Measurements from ENCODE around the gene UBA3.

UBA3 gene

GRCh38 chr3:69099576-69099975 lies 19.4 kb upstream of the UBA3 start:
- DNase-seq (ENCODE audit: low read depth, low spot score): no peak

DNA sequence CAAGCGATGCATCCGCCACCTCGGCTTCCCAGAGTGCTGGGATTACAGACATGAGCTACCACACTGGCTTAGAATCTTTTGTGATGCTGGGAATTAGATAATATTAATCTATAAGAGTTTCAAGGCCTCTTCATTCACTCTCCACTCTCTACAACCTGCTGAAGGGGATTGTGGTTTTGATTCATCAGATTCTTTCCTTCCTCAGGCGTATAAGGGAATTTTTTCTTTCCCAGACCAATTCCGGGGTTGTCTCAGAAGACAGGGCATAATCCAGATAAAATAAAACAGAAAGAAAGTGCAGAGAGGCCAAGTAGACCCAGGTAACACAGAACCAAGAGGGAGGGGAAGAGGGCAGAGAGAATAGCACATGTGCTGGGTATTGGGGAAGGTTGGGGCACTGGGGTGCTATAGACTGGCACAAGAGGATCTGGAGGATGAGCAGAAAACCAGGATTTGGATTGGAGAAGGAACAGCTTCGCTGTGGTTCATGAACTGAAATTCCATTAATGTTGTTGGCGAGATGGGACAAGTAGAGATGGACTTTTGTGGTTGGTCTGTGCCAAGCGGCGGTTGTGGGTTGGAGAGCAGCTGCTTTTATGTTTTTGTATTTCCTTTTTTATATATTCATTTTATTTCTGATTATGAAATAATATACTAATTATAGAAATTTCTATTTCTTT lies 17.4 kb upstream of the UBA3 start:
- DNase-seq (ENCODE audit: low read depth, low spot score): no peak

GRCh38 chr3:69096299-69096698 lies 16.1 kb upstream of the UBA3 start:
- no peak for DNase-seq (ENCODE audit: low read depth, low spot score)

DNA sequence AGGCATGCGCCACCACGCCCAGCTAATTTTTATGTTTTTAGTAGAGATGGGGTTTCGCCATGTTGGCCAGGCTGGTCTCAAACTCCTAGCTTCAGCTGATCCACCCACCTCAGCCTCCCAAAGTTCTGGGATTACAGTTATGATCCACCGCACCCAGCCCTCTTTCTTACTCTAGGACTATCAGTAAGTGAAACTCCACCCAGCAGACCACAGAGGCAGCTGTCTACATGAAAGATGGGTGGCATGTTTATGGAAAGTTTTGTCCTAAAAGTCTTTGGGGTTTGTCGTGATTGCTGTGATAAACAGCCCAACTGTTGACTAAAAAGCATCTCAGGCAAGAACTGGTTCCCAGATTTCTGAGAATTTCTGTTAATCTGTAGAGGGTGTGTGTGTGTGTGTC lies 15.5 kb upstream of the UBA3 start:
- DNase-seq (ENCODE audit: low read depth, low spot score): no peak

DNA sequence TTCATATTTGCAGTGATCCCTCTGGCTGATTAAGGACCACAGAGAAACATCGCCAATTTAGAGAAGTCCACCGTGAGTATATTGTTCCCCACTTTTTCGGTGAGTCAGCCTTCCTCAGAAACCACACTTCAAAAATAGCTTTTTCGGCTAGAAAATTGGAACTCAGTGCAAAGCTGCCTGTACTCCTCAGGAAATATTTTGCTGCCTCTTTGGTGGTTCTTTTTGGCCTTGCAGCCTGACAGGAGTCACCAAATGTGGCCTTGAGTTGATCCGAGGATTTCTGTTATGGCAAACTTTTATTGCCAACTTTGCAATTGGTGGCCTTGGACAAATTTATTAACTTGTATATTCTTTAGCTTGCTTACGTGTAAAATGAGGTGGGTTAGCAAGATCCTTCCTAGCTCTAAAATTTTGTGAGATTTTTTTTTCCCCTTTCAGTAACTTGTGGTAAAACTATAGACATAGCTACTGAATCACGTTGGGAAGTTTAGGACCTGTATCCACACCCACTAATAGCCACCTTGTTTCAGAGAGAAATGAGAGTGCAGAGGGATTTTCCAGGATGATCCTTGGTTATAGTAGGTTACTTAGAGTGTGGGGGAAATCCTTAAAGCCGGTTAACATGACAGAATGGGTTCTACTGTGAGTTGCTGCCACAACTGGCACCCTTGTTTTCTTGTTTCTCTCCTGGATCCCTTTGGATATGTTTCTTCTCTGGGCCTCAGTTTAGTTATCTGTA lies 14.5 kb upstream of the UBA3 start:
- DNase-seq (ENCODE audit: low read depth, low spot score): no peak

- no peak for DNase-seq (ENCODE audit: low read depth, low spot score)
Measured at GRCh38 chr3:69092030-69092516, 11.9 kb upstream of the UBA3 start.

DNA sequence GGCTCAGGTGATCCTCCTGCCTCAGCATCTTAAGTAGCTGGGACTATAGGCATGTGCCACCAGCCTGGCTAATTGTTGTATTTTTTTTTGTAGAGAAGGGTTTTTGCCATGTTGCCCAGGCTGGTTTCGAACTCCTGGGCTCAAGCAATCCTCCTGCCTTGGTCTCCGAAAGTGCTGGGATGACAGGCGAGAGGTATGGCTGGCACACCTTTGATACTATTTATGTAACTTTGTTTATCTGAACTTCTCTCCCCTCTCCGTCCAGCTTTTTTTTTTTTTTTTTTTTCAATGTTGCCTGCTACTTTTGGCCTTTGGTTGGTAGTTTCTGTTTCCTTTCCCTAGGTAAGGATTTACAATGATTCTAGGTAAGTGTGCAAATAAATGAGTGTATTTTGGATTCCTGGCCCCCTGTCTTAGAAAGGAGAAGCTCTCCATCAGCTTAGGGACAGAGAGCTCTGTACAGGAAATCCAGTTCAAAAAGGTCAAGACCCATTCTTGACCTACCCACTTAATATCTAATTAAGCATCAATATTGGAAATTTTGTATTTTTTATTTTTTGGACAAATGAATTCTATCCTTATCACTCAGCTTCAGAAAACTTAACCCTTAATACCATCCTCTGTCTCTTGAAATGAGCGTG lies 11.3 kb upstream of the UBA3 start:
- no peak for DNase-seq (ENCODE audit: low read depth, low spot score)

- no peak for DNase-seq (ENCODE audit: low read depth, low spot score)
Measured at GRCh38 chr3:69090021-69090420, 9.9 kb upstream of the UBA3 start.

- no peak for DNase-seq (ENCODE audit: low read depth, low spot score)
Measured at GRCh38 chr3:69088063-69088462, 7.9 kb upstream of the UBA3 start.

- no peak for DNase-seq (ENCODE audit: low read depth, low spot score)
Measured at GRCh38 chr3:69087030-69087791, 7.0 kb upstream of the UBA3 start.

DNA sequence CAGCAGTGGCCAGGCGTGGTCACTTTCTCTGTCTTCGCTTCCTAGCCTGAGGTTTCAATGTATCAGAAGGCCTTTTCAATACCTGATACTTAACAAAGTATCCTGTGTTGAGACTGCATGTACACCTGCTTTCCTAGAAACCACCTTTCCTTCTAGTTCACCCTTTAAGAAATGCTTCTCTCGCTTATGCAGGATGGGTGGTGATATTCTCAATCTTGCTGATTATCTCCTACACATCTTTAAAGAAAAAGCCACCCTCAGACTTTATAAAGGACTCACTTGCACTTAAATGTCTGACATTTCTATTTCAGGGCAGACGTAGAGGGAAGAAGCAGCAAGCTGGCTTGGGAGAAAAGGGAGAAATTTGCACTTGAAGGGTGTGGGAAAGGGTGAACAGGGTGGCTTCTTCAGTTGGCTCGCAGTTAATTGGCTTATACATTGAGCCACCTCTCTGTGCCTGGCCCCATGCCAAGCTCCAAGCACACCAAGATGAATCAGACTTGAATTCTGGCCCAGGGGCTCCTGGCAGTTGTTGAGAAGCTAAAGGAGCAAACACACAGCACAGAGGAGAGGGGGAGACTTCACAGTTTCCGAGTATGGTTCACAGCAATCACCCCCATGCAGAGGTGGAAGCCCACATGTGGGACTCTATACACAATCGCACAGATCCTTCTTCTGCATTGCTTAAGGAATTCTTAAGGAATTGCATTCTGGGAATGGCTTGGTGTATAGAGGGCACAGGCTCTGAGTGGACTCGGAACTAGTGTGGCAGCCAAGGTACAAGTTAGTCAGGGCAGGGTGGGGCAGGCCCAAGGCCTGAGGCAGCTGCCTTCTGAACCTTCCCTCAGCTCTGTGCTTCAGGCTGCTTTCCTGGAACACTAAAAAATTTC lies 5.9 kb upstream of the UBA3 start:
- no peak for DNase-seq (ENCODE audit: low read depth, low spot score)

GRCh38 chr3:69085168-69085832 lies 5.1 kb upstream of the UBA3 start:
- DNase-seq (ENCODE audit: low read depth, low spot score): no peak

- peak; percentile 65 for DNase-seq (ENCODE audit: low read depth, low spot score)
Measured at GRCh38 chr3:69084326-69085167, 4.4 kb upstream of the UBA3 start, which contains the start of gene ARL6IP5. Gene ARL6IP5, plus strand, starts transcription at chr3:69084937. Its CDS starts 111 bp downstream, at chr3:69085048.

DNA sequence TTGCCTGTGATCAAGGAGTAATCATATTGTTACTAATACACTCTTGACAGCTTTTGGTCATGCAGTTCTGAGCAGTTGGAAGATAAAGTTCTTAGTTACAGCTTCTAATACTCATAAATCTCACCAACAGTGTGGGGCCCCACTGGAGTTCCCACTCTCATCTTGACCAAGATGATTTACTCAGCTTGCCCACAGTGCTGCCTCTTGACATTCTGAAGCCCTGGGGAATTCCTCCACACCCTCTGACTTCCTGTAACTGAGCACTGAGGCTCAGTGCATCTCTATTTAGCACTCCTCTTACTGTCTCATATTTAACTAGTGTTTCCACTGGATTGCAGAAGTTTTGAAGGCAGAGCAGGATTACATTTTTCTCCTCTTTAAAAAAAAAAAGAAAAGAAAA lies 2.6 kb upstream of the UBA3 start:
- DNase-seq (ENCODE audit: low read depth, low spot score): no peak

- no peak for DNase-seq (ENCODE audit: low read depth, low spot score)
Measured at GRCh38 chr3:69082361-69082760, 2.2 kb upstream of the UBA3 start.

DNA sequence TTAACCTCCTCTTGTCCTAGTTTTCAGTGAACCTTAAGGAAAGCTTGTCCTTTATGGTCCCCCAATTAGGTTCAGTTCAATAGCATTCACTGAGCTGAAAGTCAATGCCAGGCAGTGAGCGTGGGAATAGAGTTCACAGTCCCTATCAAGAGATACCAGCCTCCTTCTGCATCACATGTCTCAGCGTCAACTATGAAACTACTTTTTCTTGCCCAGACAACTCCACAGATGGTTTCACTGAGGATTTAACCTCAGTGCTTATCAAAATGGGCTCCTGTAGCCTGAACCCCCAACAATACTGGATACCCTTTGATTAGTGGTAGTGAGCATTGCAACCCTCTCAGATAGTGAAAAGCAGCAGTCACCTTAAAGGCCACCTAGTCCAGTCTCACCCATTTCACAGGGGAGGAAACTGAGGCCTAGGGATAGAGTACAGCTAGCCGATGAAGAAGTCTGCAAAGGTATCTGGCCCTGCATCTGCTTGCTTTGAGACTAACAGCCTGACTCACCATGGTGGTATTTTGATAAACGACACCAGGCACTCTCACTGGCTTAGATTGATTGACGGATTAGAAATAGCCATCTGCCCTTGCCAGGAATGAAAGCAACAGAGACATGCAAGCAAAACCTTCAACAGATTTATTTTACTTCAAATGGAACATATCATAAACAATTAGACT lies 1.6 kb upstream of the UBA3 start:
- no peak for DNase-seq (ENCODE audit: low read depth, low spot score)

DNA sequence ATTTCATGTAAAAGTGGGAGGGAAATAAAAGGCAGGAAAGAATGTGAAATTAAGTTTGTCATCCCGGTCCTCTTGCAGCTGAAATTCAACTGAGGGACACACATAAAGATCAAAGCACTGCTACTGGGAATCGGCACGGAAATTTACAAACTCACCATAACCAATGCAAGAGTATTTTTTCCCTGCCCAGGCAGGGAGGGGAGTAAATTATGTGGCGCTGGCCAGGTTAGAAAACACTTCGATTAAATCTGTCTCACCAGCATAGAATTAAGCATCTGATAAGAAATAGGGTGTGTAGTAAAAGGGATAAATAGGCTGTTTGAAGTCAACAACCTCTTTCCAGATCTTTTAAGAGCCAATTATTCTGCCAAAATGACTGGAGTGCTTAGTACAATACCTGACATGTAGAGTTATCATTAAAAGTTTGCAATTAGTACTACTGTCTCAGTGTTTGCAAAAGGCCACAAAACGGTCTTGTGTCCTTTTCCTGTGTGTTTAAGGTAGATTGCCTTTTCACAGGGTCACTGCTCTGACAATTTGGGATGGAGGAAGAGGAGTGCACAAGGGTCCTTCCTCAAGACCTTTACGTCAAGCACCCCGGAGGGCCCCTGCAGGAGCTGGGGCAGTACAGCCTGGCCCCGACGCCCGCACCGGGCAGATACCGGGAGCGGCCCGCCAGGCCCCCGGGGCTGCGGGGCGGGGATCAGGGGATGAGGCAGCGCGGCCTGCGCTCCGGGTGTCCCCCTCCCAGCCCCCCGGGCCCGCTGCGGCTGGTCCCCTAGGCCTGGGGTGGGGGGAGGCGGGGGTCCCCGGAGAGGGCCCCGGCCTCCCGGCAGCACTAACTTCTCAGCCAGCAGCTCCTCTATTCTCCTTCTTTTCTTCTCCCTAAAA lies 651 bp downstream of the UBA3 start:
- no peak for DNase-seq (ENCODE audit: low read depth, low spot score)

- no peak for DNase-seq (ENCODE audit: low read depth, low spot score)
Measured at GRCh38 chr3:69072928-69073327, 7.2 kb downstream of the UBA3 start.
